ENCODE measurements around the gene MFSD6. TPM values are rescaled to one million over a fixed set of nuclear protein-coding genes. Genes with fewer than 3 reads are reported as not detected.

MFSD6 gene
- polyA plus RNA-seq, 1 donor from 2014 or later: 11.8 TPM

GRCh38 chr2:190436557-190436956 lies 28.4 kb downstream of the MFSD6 start:
- Histone ChIP-seq H4K20me1 (ENCODE audit: insufficient read depth) (no peaks in the 10 kb centered on the region), H3K4me2 (ENCODE audit: low read length) (no peak overlapping the region), H3K9me3 (ENCODE audit: low read length) (no peaks in the 10 kb centered on the region), H3K27ac (ENCODE audit: low read length) (no peak overlapping the region), H3K9ac (ENCODE audit: low read length) (no peak overlapping the region), H3K79me2 (replicated peaks; ENCODE audit: insufficient read depth, low read length) (peaks cover 5% of the 10 kb centered on the region), H3K36me3 (ENCODE audit: insufficient read depth, low read length) (peaks cover 27% of the 10 kb centered on the region), H3K9me2 (ENCODE audit: insufficient read depth, low read length) (no peaks in the 10 kb centered on the region), H3F3A (ENCODE audit: insufficient read depth, low read length, poor library complexity, severe bottlenecking) (no peaks in the 10 kb centered on the region), H3K4me3 (ENCODE audit: low read length) (no peak overlapping the region), H3K27me3 (ENCODE audit: insufficient read depth, low read depth, low read length) (no peaks in the 10 kb centered on the region), H2AFZ (ENCODE audit: low read depth, low read length) (no peak overlapping the region)
- TF ChIP-seq MXI1 (conservative IDR thresholded peaks at IDR 0.05; ENCODE audit: poor library complexity, severe bottlenecking) (no peak), EP300 (conservative IDR thresholded peaks at IDR 0.05; ENCODE audit: poor library complexity, severe bottlenecking) (no peak), TAF1 (IDR thresholded peaks at IDR 0.05; ENCODE audit: low read depth) (no peak), RAD21 (conservative IDR thresholded peaks at IDR 0.05) (no peak), EZH2 (IDR thresholded peaks at IDR 0.05; ENCODE audit: borderline replicate concordance, insufficient read depth, low read length, poor library complexity, severe bottlenecking) (no peak), POLR2AphosphoS5 (IDR thresholded peaks at IDR 0.05) (no peak), REST (IDR thresholded peaks at IDR 0.05; ENCODE audit: borderline replicate concordance) (no peak), SMC3 (conservative IDR thresholded peaks at IDR 0.05; ENCODE audit: poor library complexity) (no peak), CTCF (IDR thresholded peaks at IDR 0.05; ENCODE audit: poor library complexity, severe bottlenecking) (no peak)

GRCh38 chr2:190440113-190440512 lies 32.0 kb downstream of the MFSD6 start:
- Histone ChIP-seq H3K27me3 (ENCODE audit: insufficient read depth, low read depth, low read length) (no peaks in the 10 kb centered on the region), H3K4me3 (ENCODE audit: low read length) (no peak overlapping the region), H4K20me1 (ENCODE audit: insufficient read depth) (no peaks in the 10 kb centered on the region), H3K27ac (ENCODE audit: low read length) (no peak overlapping the region), H3K79me2 (replicated peaks; ENCODE audit: insufficient read depth, low read length) (peaks cover 5% of the 10 kb centered on the region), H3K36me3 (ENCODE audit: insufficient read depth, low read length) (peaks cover 27% of the 10 kb centered on the region), H3K9me2 (ENCODE audit: insufficient read depth, low read length) (no peaks in the 10 kb centered on the region), H3K4me2 (ENCODE audit: low read length) (no peak overlapping the region), H3K9me3 (ENCODE audit: low read length) (no peaks in the 10 kb centered on the region), H3K9ac (ENCODE audit: low read length) (no peak overlapping the region), H3F3A (ENCODE audit: insufficient read depth, low read length, poor library complexity, severe bottlenecking) (no peaks in the 10 kb centered on the region), H2AFZ (ENCODE audit: low read depth, low read length) (no peak overlapping the region)
- TF ChIP-seq EP300 (conservative IDR thresholded peaks at IDR 0.05; ENCODE audit: poor library complexity, severe bottlenecking) (no peak), SMC3 (conservative IDR thresholded peaks at IDR 0.05; ENCODE audit: poor library complexity) (no peak), TAF1 (IDR thresholded peaks at IDR 0.05; ENCODE audit: low read depth) (no peak), POLR2AphosphoS5 (IDR thresholded peaks at IDR 0.05) (no peak), CTCF (IDR thresholded peaks at IDR 0.05; ENCODE audit: poor library complexity, severe bottlenecking) (no peak), MXI1 (conservative IDR thresholded peaks at IDR 0.05; ENCODE audit: poor library complexity, severe bottlenecking) (no peak), EZH2 (IDR thresholded peaks at IDR 0.05; ENCODE audit: borderline replicate concordance, insufficient read depth, low read length, poor library complexity, severe bottlenecking) (no peak), REST (IDR thresholded peaks at IDR 0.05; ENCODE audit: borderline replicate concordance) (no peak), RAD21 (conservative IDR thresholded peaks at IDR 0.05) (no peak)

Data from neural cell (in vitro differentiated cells).